GM18519 (cell line): Measurements from ENCODE around the gene MS4A6A.
"Not testable (repeated sequence)": the region's sequence is repeated elsewhere in the genome, so short reads cannot be mapped to it uniquely, and the experiment has no call there.

Source experiments
- ATAC-seq: cut with Tn5 transposase; IDR thresholded peaks from one replicate; pipeline ENCODE4 v1.9.1; 2021; ENCODE audit warnings: mild to moderate bottlenecking, moderate library complexity; ENCODE audit not compliant: unreplicated experiment, low FRiP score

MS4A6A gene

DNA sequence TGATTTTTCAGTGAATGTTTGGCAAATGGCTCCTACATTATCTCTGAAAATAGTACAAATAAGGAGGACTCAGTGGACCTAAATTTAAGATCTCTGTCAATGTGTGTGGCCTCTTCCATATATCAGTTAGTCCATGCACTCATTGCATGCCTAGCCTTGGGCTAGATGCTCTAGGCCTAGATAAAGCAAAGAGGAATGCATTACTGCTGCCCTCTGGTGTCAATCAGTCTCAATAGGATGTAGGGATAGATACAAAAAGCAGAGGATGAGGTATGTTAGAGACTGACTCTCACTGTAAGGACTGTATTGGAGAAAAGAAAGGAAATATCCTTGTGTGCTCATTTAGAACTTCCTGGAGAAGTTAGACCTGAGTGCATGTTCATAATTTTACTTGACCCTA is 52.4 kb downstream of the MS4A6A start:
- no peak for ATAC-seq

DNA sequence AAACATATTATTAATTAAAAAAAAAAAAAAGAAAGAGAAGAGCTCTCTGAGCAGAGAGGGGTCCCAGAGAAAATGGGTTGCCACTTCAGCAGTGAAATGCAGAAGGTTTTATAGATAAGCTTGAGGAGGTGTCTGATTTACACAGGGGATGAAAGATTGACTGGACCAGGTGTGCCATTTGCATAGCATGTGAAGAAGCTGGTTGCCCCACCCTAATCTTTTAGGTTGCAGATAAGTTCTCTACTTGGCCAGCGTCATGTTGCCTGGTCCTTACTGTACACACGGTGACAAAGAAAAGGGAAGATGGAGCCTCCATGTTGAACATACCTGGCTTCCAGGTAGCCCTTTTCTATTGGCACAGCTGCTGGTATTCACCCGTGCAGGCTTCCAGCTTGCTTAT is 53.0 kb downstream of the MS4A6A start:
- no peak for ATAC-seq

GRCh38 chr11:60128866-60129265 is 54.0 kb downstream of the MS4A6A start:
- not testable (repeated sequence) for ATAC-seq

DNA sequence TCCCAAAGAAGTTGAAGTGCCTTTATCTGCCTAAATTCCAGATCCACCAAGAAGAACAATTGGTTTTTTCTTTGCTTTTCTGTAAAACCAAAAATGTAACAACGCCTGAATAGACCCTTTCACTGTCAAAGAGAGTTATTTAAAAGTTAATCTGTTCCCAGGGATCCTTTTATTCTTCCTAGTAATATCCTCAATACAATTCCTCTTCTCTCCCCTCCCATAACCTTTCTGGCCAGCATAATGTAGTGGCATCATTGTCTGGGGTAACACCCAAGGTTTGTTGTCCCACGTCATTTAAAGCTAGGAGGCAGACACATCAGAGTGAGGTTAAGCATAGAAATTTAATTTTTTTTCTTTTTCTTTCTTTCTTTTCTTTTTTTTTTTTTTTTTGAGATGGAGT is 54.5 kb downstream of the MS4A6A start:
- no peak for ATAC-seq

GRCh38 chr11:60127311-60127811 is 55.5 kb downstream of the MS4A6A start:
- ATAC-seq, result no peak

DNA sequence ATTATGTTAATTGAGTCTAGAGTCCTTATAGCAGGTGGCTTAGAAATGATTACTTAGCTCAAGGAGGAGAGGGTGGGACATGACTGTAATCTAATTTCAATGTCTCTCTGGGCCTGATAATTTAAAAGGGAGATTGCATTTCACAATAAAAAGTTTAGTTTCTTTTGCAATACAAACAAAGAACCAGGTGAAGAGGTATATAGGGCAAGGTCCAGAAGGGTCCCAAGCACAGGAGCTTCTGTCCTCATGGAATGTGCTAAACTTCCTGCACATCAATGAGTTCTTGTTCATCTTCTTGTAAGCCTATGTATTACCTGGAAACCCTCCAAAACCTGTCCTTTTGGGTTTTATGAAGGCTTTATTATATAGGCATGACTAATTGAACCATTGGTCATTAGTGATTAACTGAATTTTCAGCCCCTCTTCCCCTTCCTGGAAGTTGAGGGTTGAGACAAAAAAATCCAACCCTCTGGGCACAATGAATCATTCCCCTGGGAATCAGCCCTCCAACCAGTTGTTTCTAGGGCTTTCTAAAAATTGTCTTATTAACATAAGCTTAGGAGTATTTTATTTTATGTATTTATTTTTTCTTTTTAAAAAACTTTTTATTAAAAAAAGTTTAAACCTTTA is 56.8 kb downstream of the MS4A6A start:
- ATAC-seq, result no peak

GRCh38 chr11:60124802-60125432 is 58.0 kb downstream of the MS4A6A start:
- ATAC-seq, result no peak
